K562 (cell line): ENCODE measurements around the gene SCAMP3. TPM values are rescaled to one million over a fixed set of nuclear protein-coding genes. Genes with fewer than 3 reads are reported as not detected.

Experiments
- BRD4 ChIP-seq: fragments of 200-600 bp; sonication (generic); IDR thresholded peaks from 2 replicates; pipeline ENCODE4 v1.6.1; 2017; ENCODE audit warnings: inconsistent platforms
- E2F3 ChIP-seq: fragments of 250-450 bp; sonication (Bioruptor Pico); IDR thresholded peaks from 2 replicates; pipeline ENCODE4 v1.4.0; 2020; ENCODE audit warnings: mild to moderate bottlenecking
- FOS ChIP-seq: IDR thresholded peaks from 3 replicates; pipeline ENCODE4 v1.6.1; 2011; ENCODE audit not compliant: insufficient read length; ENCODE audit errors: extremely low read depth
- FOXJ3 ChIP-seq: sonication (generic); formaldehyde crosslinking; IDR thresholded peaks from 2 replicates; pipeline ENCODE4 v1.4.0; 2020; ENCODE audit warnings: mild to moderate bottlenecking, missing genetic modification reagents
- GATAD2B ChIP-seq: fragments of 450-650 bp; IDR thresholded peaks from 2 replicates; pipeline ENCODE4 v1.6.1; 2017; ENCODE audit warnings: mild to moderate bottlenecking, borderline replicate concordance
- NR1H2 ChIP-seq: sonication (generic); formaldehyde crosslinking; IDR thresholded peaks from 2 replicates; pipeline ENCODE4 v1.4.0; 2020; ENCODE audit warnings: mild to moderate bottlenecking, missing genetic modification reagents
- NRF1 ChIP-seq, 2 experiments: fragments of 450-650 bp; IDR thresholded peaks in 1 of 2; conservative IDR thresholded peaks in 1 of 2; 2 replicates each; pipeline ENCODE4 v1.6.1; 2014; ENCODE audit warnings: mild to moderate bottlenecking in 2 of 2
- POU5F1 ChIP-seq: fragments of 150-350 bp; IDR thresholded peaks from 2 replicates; pipeline ENCODE4 v1.6.1; 2014; ENCODE audit warnings: borderline replicate concordance, low read length, low read depth, mild to moderate bottlenecking; ENCODE audit not compliant: partially characterized antibody
- RBM34 ChIP-seq: fragments of 200-400 bp; formaldehyde crosslinking; IDR thresholded peaks from 2 replicates; pipeline ENCODE4 v1.6.1; 2018; ENCODE audit warnings: low read length, borderline replicate concordance; ENCODE audit not compliant: insufficient read depth
- SAFB2 ChIP-seq: fragments of 200-400 bp; formaldehyde crosslinking; IDR thresholded peaks from 2 replicates; pipeline ENCODE4 v1.6.1; 2018; ENCODE audit warnings: borderline replicate concordance, low read length, low read depth, moderate library complexity; ENCODE audit not compliant: severe bottlenecking
- SMARCA4 ChIP-seq: fragments of 450-650 bp; IDR thresholded peaks from 2 replicates; pipeline ENCODE4 v1.6.1; 2016
- TAF9B ChIP-seq: fragments of 450-650 bp; IDR thresholded peaks from 2 replicates; pipeline ENCODE4 v1.6.1; 2018; ENCODE audit warnings: mild to moderate bottlenecking; ENCODE audit not compliant: partially characterized antibody
- ZNF239 ChIP-seq: fragments of 250-450 bp; sonication (Bioruptor Pico); IDR thresholded peaks from 2 replicates; pipeline ENCODE4 v1.4.0; 2020; ENCODE audit warnings: mild to moderate bottlenecking
- ZNF395 ChIP-seq: fragments of 200-800 bp; sonication (Bioruptor generic); IDR thresholded peaks from 2 replicates; pipeline ENCODE4 v1.6.1; 2017; ENCODE audit warnings: missing genetic modification characterization, missing compliant biosample characterization
- polyA plus RNA-seq, 8 experiments: library from polyadenylated mRNA; depleted of rRNA in 4 of 8; stranded (reverse) in 5 of 8; unstranded in 3 of 8; fragments of >200 nt; fragmentation: Nextera tagmentation in 2 of 8; fragmentation: Illumina TruSeq in 1 of 8; extraction: Ambion mirVana in 2 of 8; extraction: Trizol in 1 of 8; gene quantifications; 2 replicates each; pipeline versions ENCODE4 v1.2.1 to v1.2.3, GENCODE V29; 2011 to 2014; ENCODE audit warnings: inconsistent platforms in 1 of 8, missing spikeins in 1 of 8
- total RNA-seq, 7 experiments: library from RNA; depleted of rRNA in 6 of 7; stranded (reverse); fragments of >200 nt in 6 of 7; fragmentation: Illumina TruSeq in 2 of 7; extraction: Trizol in 2 of 7; gene quantifications; 2 replicates each; pipeline versions ENCODE4 v1.2.1 to v1.2.3, GENCODE V29; 2011 to 2021; ENCODE audit warnings: low replicate concordance in 1 of 7
- TF ChIP-seq, protein P1 (sequence below): fragments of 250-450 bp; sonication (Bioruptor Pico); IDR thresholded peaks from 2 replicates; pipeline ENCODE4 v1.5.0; 2021; ENCODE audit warnings: mild to moderate bottlenecking, moderate library complexity
- TF ChIP-seq, protein P2 (sequence below): fragments of 250-450 bp; sonication (Bioruptor Pico); IDR thresholded peaks from 2 replicates; pipeline ENCODE4 v1.5.0; 2020; ENCODE audit warnings: mild to moderate bottlenecking
- TF ChIP-seq, protein P3 (sequence below): sonication (generic); formaldehyde crosslinking; IDR thresholded peaks from 2 replicates; pipeline ENCODE4 v1.8.0; 2023; ENCODE audit warnings: mild to moderate bottlenecking, missing genetic modification reagents

Gene SCAMP3
- total and polyA plus RNA-seq, 9 of the 15 experiments (the other 6 are each of a cell fraction or from before 2014, with no cell fraction given): 14.2 to 131 (median 86.1) TPM

DNA sequence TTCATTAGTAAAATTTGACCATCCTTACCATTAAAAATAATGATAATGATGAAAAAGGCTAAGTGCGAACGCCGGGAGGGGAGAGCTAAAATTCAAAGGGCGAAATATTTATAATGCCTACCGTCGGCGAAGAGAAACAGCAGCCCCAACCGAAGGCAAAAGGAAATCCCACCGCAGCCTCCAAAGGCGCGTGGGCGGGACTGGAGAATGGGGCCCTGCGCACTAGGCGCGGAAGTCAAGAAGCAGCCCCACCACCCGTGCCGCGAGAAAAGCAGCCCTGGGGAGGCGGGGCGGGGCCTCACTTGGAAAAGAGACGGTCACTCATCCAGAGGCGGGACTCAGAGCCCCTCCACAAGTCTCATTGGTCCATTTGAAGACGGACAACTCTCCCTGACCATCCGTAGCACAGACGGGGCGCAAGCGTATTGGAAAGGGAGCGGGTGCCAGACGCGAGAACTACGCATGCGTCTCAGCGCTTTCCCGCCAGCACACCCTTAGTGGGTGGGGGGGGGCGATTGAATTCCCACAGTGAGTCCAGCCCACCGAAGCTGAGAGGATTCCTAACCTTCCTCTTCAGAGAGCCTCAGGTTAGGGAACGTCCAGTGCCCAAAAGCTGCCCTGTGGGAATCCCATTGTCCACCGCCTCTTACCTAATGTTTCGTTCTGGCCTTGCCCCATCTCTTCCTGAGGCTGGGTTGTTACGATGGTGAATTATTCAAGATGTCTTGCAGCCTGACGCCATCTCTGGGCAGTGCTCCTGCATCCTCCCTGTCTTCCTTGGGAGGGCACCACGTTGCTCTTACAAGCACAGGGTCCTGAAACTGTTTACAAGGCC lies 34.7 kb downstream of the SCAMP3 start (continued):
- TF ChIP-seq BRD4 (peak; percentile 21; the same call in 1 of the 2 replicates), ZNF239 (0 out of 2 replicates have a peak, but pooled peaks have one; percentile 16), NRF1 (conservative IDR thresholded peaks at IDR 0.05 in 1 of 2, IDR thresholded peaks at IDR 0.05 in 1 of 2) (peak; percentile 98 to 99), SAFB2 (no peak), SMARCA4 (peak; percentile 7), ZNF395 (peak; percentile 70), NR1H2 (CRISPR knock-in tag) (no peak), RBM34 (no peak), POU5F1 (no peak), FOXJ3 (CRISPR knock-in tag) (no peak), TAF9B (peak; percentile 85), E2F3 (CRISPR knock-in tag) (peak; percentile 97), FOS (peak; percentile 91), GATAD2B (no peak)
- TF ChIP-seq, protein P1, sequence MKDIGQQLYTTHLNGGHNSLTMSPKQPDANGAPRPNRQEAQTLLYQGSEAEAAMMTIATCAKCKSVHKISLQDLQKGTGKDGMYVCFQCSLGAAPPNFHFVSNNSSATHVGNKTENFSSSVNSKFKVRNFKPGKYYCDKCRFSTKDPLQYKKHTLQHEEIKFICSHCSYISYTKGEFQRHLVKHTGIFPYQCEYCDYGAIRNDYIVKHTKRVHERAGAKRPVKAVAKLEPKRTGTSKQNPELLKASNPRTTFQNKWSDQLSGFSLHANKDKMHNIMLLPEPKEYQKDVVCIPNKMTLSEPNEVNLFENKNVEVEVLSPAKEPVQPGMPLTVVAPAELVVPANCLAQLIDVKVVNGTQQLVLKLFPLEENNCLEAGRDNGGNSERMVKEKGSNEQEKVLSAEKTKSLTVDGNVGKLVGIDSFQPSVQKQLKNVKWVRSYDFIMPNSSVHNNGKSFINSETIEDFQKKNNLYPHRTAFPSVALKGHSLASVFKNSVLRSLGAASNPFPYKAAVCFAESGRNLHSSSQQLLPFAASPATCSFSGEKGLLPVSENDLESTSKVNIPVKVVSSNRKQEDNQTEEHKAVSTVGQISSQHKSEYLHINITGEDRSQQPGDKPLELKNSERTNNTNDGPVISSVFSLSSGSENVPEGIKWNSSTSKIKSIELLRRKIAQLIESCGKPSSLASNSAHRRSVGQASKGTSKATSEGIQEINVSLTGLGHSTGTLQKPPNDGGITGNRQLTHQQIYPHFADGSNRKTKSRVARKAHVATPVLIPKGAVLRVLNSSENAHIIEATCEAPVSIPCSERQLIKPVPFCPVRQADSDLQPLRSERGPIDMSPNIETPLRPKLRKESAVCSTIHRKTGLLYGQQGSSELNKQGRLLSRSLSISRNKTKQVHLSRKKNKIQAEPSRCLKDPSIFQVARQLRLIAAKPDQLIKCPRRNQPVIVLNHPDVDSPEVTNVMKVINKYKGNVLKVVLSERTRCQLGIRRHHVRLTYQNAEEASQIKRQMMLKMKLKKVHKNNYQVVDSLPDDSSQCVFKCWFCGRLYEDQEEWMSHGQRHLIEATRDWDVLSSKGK (CRISPR knock-in tag): no peak
- TF ChIP-seq, protein P2, sequence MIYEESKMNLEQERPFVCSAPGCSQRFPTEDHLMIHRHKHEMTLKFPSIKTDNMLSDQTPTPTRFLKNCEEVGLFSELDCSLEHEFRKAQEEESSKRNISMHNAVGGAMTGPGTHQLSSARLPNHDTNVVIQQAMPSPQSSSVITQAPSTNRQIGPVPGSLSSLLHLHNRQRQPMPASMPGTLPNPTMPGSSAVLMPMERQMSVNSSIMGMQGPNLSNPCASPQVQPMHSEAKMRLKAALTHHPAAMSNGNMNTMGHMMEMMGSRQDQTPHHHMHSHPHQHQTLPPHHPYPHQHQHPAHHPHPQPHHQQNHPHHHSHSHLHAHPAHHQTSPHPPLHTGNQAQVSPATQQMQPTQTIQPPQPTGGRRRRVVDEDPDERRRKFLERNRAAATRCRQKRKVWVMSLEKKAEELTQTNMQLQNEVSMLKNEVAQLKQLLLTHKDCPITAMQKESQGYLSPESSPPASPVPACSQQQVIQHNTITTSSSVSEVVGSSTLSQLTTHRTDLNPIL (CRISPR knock-in tag): no peak
- TF ChIP-seq, protein P3, sequence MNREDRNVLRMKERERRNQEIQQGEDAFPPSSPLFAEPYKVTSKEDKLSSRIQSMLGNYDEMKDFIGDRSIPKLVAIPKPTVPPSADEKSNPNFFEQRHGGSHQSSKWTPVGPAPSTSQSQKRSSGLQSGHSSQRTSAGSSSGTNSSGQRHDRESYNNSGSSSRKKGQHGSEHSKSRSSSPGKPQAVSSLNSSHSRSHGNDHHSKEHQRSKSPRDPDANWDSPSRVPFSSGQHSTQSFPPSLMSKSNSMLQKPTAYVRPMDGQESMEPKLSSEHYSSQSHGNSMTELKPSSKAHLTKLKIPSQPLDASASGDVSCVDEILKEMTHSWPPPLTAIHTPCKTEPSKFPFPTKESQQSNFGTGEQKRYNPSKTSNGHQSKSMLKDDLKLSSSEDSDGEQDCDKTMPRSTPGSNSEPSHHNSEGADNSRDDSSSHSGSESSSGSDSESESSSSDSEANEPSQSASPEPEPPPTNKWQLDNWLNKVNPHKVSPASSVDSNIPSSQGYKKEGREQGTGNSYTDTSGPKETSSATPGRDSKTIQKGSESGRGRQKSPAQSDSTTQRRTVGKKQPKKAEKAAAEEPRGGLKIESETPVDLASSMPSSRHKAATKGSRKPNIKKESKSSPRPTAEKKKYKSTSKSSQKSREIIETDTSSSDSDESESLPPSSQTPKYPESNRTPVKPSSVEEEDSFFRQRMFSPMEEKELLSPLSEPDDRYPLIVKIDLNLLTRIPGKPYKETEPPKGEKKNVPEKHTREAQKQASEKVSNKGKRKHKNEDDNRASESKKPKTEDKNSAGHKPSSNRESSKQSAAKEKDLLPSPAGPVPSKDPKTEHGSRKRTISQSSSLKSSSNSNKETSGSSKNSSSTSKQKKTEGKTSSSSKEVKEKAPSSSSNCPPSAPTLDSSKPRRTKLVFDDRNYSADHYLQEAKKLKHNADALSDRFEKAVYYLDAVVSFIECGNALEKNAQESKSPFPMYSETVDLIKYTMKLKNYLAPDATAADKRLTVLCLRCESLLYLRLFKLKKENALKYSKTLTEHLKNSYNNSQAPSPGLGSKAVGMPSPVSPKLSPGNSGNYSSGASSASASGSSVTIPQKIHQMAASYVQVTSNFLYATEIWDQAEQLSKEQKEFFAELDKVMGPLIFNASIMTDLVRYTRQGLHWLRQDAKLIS: no peak
